ENCODE results near the gene PIK3R5.
"Not testable (repeated sequence)": the region's sequence is repeated elsewhere in the genome, so short reads cannot be mapped to it uniquely, and the experiment has no call there.

The PIK3R5 gene

DNA sequence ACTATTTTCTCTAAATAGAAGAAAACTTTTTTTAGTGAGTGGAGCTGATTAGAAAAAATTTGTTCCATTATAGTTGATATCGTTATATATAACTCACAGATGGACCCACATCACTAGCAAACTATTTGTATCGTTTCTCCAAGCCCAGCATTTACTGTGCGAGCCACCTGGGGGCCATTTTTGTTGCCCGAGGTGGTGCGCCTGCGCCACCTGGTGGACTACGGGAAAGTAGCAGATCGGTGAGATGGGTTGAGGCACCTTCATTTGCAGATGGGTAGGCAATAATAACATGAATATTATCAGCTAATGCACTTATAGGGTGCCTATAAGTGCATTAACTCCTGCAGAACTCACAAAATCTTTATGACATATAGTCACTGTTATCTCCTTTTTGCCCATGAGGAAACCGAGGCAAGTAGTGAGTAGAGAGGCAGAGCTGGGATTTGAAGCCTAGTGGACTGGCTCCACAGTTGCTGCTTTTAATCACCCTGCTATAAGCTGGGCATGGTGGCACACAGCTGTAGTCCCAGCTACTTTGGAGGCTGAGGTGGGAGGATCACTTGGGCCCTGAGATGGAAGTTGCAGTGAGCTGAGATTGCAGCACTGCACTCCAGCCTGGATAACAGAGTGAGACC is 32.6 kb upstream of the PIK3R5 start:
- peak; percentile 51 for DNase-seq (ENCODE audit: low read depth)
- TF ChIP-seq, protein P1, sequence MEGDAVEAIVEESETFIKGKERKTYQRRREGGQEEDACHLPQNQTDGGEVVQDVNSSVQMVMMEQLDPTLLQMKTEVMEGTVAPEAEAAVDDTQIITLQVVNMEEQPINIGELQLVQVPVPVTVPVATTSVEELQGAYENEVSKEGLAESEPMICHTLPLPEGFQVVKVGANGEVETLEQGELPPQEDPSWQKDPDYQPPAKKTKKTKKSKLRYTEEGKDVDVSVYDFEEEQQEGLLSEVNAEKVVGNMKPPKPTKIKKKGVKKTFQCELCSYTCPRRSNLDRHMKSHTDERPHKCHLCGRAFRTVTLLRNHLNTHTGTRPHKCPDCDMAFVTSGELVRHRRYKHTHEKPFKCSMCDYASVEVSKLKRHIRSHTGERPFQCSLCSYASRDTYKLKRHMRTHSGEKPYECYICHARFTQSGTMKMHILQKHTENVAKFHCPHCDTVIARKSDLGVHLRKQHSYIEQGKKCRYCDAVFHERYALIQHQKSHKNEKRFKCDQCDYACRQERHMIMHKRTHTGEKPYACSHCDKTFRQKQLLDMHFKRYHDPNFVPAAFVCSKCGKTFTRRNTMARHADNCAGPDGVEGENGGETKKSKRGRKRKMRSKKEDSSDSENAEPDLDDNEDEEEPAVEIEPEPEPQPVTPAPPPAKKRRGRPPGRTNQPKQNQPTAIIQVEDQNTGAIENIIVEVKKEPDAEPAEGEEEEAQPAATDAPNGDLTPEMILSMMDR (conservative IDR thresholded peaks at IDR 0.05; ENCODE audit: control insufficient read depth, insufficient read depth, low read depth, low read length): peak; percentile 95

DNA sequence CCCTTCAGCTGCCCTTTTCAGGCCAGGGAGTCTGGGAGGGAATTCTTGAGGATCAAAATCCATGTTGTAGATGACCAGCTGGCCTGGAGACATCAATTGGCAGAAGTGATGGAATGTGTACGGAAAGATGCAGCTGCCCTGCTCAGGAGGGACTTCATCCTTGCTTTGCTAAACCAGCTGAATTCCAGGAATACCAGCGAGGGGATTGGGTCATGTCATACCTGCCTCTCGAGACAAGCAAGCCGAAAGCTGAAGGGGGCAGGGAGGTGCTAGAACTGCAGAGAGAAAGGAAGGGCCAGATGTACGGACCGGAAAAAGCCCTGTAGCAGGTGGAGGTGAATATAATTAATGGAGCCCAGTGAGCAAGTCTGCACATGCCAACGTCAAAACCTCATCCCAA is 30.2 kb upstream of the PIK3R5 start:
- no peak for DNase-seq (ENCODE audit: low read depth)
- no peak overlapping the region for H3K4me3 ChIP-seq (ENCODE audit: control insufficient read depth, low read depth, low read length)
- TF ChIP-seq, protein P1 (conservative IDR thresholded peaks at IDR 0.05; ENCODE audit: control insufficient read depth, insufficient read depth, low read depth, low read length): no peak

More for the DNA sequence above, 32.6 kb upstream of the PIK3R5 start:
- no peak overlapping the region for H3K4me3 ChIP-seq (ENCODE audit: control insufficient read depth, low read depth, low read length)

DNA sequence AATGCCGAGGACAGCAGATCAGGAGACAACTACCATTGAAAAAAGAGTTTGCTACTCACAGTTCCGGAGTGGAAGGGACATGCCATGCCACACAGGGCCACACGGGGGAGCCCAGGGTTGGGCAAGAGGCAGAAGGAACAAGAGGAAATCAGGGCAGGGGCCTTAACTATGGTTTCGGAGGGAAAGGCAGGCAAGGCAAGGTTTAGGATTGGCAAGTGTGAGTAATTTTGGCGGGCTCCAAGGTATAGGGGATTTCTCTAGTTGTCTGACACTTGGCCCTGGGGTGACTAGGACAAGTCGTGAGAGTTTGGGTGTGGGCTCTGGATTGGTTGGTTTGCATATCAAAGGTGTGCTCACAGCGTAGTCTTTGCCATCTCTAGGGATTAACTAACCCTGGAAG is 28.8 kb upstream of the PIK3R5 start:
- TF ChIP-seq, protein P1 (conservative IDR thresholded peaks at IDR 0.05; ENCODE audit: control insufficient read depth, insufficient read depth, low read depth, low read length): peak; percentile 86
- H3K4me3 ChIP-seq (ENCODE audit: control insufficient read depth, low read depth, low read length): no peak overlapping the region
- peak; percentile 33 for DNase-seq (ENCODE audit: low read depth)

DNA sequence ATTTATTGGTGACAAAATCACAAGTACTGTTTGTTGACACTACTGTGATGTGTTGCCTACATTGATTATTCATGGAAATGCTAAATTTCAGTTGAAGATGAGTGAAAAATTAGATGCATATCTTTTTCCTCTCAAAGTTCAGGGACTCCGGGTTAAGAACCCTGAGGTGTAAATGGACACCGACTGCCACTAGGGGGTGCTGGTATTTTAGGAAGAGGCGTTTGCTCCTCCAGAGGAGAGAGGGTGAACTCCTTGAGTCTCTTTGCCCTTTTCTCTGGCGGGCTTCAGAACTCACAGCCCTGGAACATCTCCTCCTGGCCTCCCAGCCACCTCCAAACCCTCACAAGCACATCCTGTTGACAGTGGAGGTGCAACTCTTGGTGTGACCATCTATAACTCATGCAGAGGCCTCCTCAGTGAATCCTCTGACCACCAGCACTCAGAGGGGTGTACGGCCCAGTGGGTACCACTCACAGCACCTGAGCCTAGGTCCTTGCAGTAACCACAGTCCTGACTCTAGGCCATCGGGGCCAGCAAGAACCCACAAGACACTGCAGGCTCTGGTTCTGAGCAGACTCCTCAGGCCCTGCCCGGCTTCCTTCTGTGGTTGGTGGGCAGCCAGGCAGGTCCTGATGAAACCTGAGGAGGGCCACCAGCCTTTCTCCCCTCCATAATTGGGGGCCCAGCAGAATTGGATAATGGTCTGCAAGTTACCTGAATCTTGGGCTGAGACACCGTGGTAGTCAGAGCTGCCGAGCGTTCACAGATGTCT is 26.2 kb upstream of the PIK3R5 start:
- TF ChIP-seq, protein P1 (conservative IDR thresholded peaks at IDR 0.05; ENCODE audit: control insufficient read depth, insufficient read depth, low read depth, low read length): peak; percentile 82
- no peak overlapping the region for H3K4me3 ChIP-seq (ENCODE audit: control insufficient read depth, low read depth, low read length)
- peak; percentile 66 for DNase-seq (ENCODE audit: low read depth)

DNA sequence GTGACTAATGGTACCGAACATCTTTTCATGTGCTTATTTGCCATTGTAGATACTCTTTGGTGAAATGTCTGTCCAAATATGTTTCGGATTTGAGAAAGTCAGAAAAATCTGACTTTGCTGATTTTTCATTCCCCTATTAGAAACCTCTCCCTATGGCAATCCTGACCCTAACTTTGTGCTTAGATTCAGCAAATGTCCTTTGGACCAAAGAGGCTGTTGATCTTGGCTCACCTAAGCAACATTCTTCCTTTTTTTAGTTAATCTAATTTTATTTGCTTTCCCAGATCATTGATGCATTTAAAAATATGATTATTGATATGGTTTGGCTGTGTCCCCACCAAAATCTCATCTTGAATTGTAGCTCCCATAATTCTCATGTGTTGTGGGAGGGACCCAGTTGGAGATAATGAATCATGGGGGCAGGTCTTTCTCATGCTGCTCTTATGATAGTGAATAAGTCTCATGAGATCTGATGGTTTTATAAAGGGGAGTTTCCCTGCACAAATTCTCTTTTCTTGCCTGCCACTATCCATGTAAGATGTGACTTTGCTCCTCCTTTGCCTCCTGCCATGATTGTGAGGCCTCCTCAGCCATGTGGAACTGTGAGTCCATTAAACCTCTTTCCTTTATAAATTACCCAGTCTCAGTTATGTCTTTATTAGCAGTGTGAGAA is 22.9 kb upstream of the PIK3R5 start:
- not testable (repeated sequence) for DNase-seq (ENCODE audit: low read depth); H3K4me3 ChIP-seq (ENCODE audit: control insufficient read depth, low read depth, low read length)

DNA sequence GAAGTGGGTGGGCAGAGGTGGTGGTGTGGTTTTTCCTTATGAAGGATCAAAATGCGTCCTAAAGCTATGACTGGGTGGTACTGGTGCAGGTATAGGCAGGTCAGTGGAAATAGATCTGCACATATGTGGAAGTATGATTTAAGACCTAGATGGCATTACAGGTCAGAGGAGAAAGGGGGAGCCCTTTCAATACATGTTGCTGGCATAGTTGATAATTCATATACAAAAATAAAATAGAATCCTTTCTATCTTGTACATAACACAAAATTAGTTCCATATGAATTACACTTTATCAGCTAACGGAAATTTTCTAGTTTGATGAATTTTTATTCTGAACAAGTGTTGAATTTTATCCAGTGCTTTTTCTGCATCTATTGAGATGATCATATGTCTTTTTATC is 20.8 kb upstream of the PIK3R5 start:
- no peak overlapping the region for H3K4me3 ChIP-seq (ENCODE audit: control insufficient read depth, low read depth, low read length)
- TF ChIP-seq, protein P1 (conservative IDR thresholded peaks at IDR 0.05; ENCODE audit: control insufficient read depth, insufficient read depth, low read depth, low read length): peak; percentile 1
- DNase-seq (ENCODE audit: low read depth): no peak
